ENCODE data around the gene RAI2. TPM values are rescaled to one million over a fixed set of nuclear protein-coding genes. Genes with fewer than 3 reads are reported as not detected.

The RAI2 gene
- total RNA-seq, 1 experiment from 2014 or later, result not detected

GRCh38 chrX:17854531-17854930 lies 6.6 kb downstream of the RAI2 start:
- Histone ChIP-seq H3K27ac (ENCODE audit: low read depth, low read length, poor library complexity, severe bottlenecking) (no peak overlapping the region), H3K9me3 (ENCODE audit: low read depth, low read length, poor library complexity, severe bottlenecking) (no peaks in the 10 kb centered on the region), H3K4me1 (ENCODE audit: insufficient read depth, low read length, poor library complexity, severe bottlenecking) (no peaks in the 10 kb centered on the region), H3K4me3 (ENCODE audit: low read depth, low read length, poor library complexity, severe bottlenecking) (no peak overlapping the region), H3K27me3 (replicated peaks; ENCODE audit: insufficient read depth, low read depth, low read length, poor library complexity) (peaks cover 82% of the 10 kb centered on the region), H3K36me3 (ENCODE audit: insufficient read depth, low read length, poor library complexity, severe bottlenecking) (no peaks in the 10 kb centered on the region)
- no TSS peak for BruUV-seq (replicated peaks)
- CTCF ChIA-PET, result no interaction called here
- intact Hi-C loops (cut with micrococcal nuclease; ENCODE audit: unreplicated experiment), result no loop called here
- POLR2A ChIA-PET (ENCODE audit: low non-redundant PET), result no interaction called here
- no peak for DNase-seq (ENCODE audit: low spot score)
- no peak for TF ChIP-seq EZH2 (IDR thresholded peaks at IDR 0.05; ENCODE audit: borderline replicate concordance, low read depth, low read length, poor library complexity, severe bottlenecking)
- TF ChIP-seq CTCF (conservative IDR thresholded peaks at IDR 0.05; ENCODE audit: low read depth, low read length), result no peak

GRCh38 chrX:17854069-17854468 lies 7.0 kb downstream of the RAI2 start:
- Histone ChIP-seq H3K4me3 (ENCODE audit: low read depth, low read length, poor library complexity, severe bottlenecking) (no peak overlapping the region), H3K36me3 (ENCODE audit: insufficient read depth, low read length, poor library complexity, severe bottlenecking) (no peaks in the 10 kb centered on the region), H3K27ac (ENCODE audit: low read depth, low read length, poor library complexity, severe bottlenecking) (no peak overlapping the region), H3K27me3 (replicated peaks; ENCODE audit: insufficient read depth, low read depth, low read length, poor library complexity) (peaks cover 78% of the 10 kb centered on the region), H3K9me3 (ENCODE audit: low read depth, low read length, poor library complexity, severe bottlenecking) (no peaks in the 10 kb centered on the region), H3K4me1 (ENCODE audit: insufficient read depth, low read length, poor library complexity, severe bottlenecking) (no peaks in the 10 kb centered on the region)
- CTCF ChIA-PET, result no interaction called here
- DNase-seq (ENCODE audit: low spot score), result no peak
- intact Hi-C loops (cut with micrococcal nuclease; ENCODE audit: unreplicated experiment), result no loop called here
- BruUV-seq (replicated peaks), result no TSS peak
- no peak for TF ChIP-seq CTCF (conservative IDR thresholded peaks at IDR 0.05; ENCODE audit: low read depth, low read length)
- TF ChIP-seq EZH2 (IDR thresholded peaks at IDR 0.05; ENCODE audit: borderline replicate concordance, low read depth, low read length, poor library complexity, severe bottlenecking), result no peak
- POLR2A ChIA-PET (ENCODE audit: low non-redundant PET), result no interaction called here

GRCh38 chrX:17851874-17852273 lies 9.2 kb downstream of the RAI2 start:
- intact Hi-C loops (cut with micrococcal nuclease; ENCODE audit: unreplicated experiment), result no loop called here
- Histone ChIP-seq H3K4me1 (ENCODE audit: insufficient read depth, low read length, poor library complexity, severe bottlenecking) (no peaks in the 10 kb centered on the region), H3K4me3 (ENCODE audit: low read depth, low read length, poor library complexity, severe bottlenecking) (no peak overlapping the region), H3K27ac (ENCODE audit: low read depth, low read length, poor library complexity, severe bottlenecking) (no peak overlapping the region), H3K36me3 (ENCODE audit: insufficient read depth, low read length, poor library complexity, severe bottlenecking) (no peaks in the 10 kb centered on the region), H3K27me3 (replicated peaks; ENCODE audit: insufficient read depth, low read depth, low read length, poor library complexity) (peaks cover 61% of the 10 kb centered on the region), H3K9me3 (ENCODE audit: low read depth, low read length, poor library complexity, severe bottlenecking) (no peaks in the 10 kb centered on the region)
- CTCF ChIA-PET, result no interaction called here
- TF ChIP-seq EZH2 (IDR thresholded peaks at IDR 0.05; ENCODE audit: borderline replicate concordance, low read depth, low read length, poor library complexity, severe bottlenecking) (no peak), CTCF (conservative IDR thresholded peaks at IDR 0.05; ENCODE audit: low read depth, low read length) (no peak)
- no TSS peak for BruUV-seq (replicated peaks)
- POLR2A ChIA-PET (ENCODE audit: low non-redundant PET), result no interaction called here
- DNase-seq (ENCODE audit: low spot score), result no peak
